Subcutaneous adipose tissue (tissue), 4 donors: ENCODE data around the gene TDRD9. TPM values are rescaled to one million over a fixed set of nuclear protein-coding genes. Genes with fewer than 3 reads are reported as not detected.

Experiments
- CTCF ChIP-seq: fragments of 450-650 bp; IDR thresholded peaks from one replicate; pipeline ENCODE4 v1.5.1; 2016; ENCODE audit warnings: low read depth, mild to moderate bottlenecking, control low read depth, antibody characterized with exemption, moderate library complexity
- total RNA-seq, 4 donors: library from RNA; depleted of rRNA; stranded (reverse); fragments of >200 nt; gene quantifications; one replicate each; pipeline ENCODE4 v1.1.0, GENCODE V29; 2016

Gene TDRD9
- total RNA-seq, 4 donors from 2014 or later: 0.38 to 3.9 (median 1.2) TPM

GRCh38 chr14:104014764-104015163, 86.5 kb downstream of the TDRD9 start:
- no peak for TF ChIP-seq CTCF

- TF ChIP-seq CTCF: no peak
These were observed 88.8 kb downstream of the TDRD9 start for GRCh38 chr14:104016873-104017650.

DNA sequence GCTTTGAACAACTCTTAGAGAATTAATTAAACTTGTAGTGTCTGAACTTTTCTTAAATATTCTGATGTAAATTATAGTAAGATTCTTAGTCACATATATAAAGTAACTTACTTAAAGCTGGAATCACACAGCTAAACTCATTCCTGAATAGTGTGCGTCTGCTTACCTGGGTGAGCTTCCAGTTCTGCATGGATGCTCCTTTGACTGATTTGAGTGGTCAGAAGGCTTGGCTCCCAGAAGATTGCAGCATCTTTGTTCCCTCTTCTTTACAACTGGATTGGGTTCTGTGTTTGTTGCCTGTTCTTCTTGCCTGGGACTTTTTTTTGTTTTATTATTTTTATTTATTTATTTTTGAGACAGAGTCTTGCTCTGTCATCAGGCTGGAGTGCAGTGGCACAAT, 90.8 kb downstream of the TDRD9 start:
- TF ChIP-seq CTCF: no peak

DNA sequence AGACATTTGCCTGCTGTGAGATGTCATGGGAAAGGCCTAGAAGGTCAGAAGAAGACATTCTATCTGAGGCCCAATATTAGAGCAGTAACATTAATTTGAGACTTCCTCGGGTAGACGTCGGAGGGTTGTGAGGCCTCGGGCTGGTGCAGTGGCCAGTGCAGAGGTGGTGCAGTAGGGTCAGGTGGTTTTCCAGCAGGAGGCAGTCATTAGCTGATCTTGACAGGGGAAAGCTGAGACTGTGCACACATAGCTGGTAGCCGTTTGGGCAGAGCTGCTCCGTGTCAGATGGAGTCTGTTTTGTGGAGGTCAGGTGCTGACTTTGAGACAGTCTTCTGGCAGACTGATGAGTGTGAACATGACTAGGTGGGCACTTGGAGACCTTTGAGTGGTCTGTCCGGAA, 91.5 kb downstream of the TDRD9 start:
- TF ChIP-seq CTCF: no peak

DNA sequence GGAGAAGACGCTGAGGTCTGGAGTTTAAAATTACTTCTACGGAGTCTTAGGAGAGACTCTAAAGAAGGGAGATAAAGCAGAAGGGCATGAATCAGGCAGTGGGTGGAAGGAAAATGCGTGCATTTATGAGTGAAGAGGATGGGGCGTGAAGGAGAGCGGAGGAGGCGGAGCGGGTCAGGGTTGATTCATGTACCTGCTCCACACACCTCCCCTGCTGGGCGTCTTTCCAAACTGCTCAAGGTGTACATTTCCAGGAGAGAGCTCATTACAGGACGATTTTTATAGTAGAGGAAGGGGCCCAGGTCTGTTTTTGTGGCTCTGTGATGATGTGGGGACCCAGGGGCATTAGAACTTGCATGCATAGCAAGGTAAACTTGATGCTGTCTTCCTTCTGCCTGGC, 92.2 kb downstream of the TDRD9 start:
- TF ChIP-seq CTCF: no peak

GRCh38 chr14:104023325-104024055, 95.2 kb downstream of the TDRD9 start:
- TF ChIP-seq CTCF: no peak

- no peak for TF ChIP-seq CTCF
These were observed 97.3 kb downstream of the TDRD9 start for GRCh38 chr14:104025534-104025933.
